Stimulated activated CD4-positive, alpha-beta T cell treated with anti-CD3 and anti-CD28 coated beads, Interleukin-12 subunit alpha, Interleukin-12 subunit beta, amount 100 ng/mL, for 24 hours (primary cell): ENCODE measurements around the gene GPR65.

Experiments used
- DNase-seq, 2 experiments: peaks; one replicate each; pipeline ENCODE4 v3.0.0-alpha.2; 2020; ENCODE audit warnings: low read depth in 2 of 2

Gene GPR65

GRCh38 chr14:88037325-88037724 is 32.4 kb downstream of the GPR65 start:
- no peak for DNase-seq

- DNase-seq = no peak
These were observed 34.3 kb downstream of the GPR65 start for GRCh38 chr14:88039197-88039596.

GRCh38 chr14:88040146-88040545 is 35.2 kb downstream of the GPR65 start:
- DNase-seq = no peak

- DNase-seq = no peak
These were observed 38.9 kb downstream of the GPR65 start for GRCh38 chr14:88043529-88044443.

- no peak for DNase-seq
These were observed 39.5 kb downstream of the GPR65 start for GRCh38 chr14:88044444-88044758.

- no peak for DNase-seq
These were observed 40.0 kb downstream of the GPR65 start for GRCh38 chr14:88044776-88045446.

- no peak for DNase-seq
These were observed 40.8 kb downstream of the GPR65 start for GRCh38 chr14:88045705-88046104.

GRCh38 chr14:88048351-88048750 is 43.4 kb downstream of the GPR65 start:
- DNase-seq = no peak

- no peak for DNase-seq
These were observed 44.3 kb downstream of the GPR65 start for GRCh38 chr14:88049266-88049665.

- no peak for DNase-seq
These were observed 45.0 kb downstream of the GPR65 start for GRCh38 chr14:88049936-88050335.

GRCh38 chr14:88060576-88060975 is 55.6 kb downstream of the GPR65 start:
- DNase-seq = no peak

GRCh38 chr14:88063811-88064210 is 58.9 kb downstream of the GPR65 start:
- DNase-seq = no peak
